Fibroblast of skin of scalp (primary cell): Measurements from ENCODE around the gene DRD1.
"Not testable (repeated sequence)": the region's sequence is repeated elsewhere in the genome, so short reads cannot be mapped to it uniquely, and the experiment has no call there.

ENCODE experiments used
- DNase-seq: peaks from one replicate; pipeline ENCODE4 v3.0.0-alpha.2; 2013

The DRD1 gene

GRCh38 chr5:175467983-175468690 lies 24.2 kb upstream of the DRD1 start:
- no peak for DNase-seq

GRCh38 chr5:175466700-175467318 lies 22.8 kb upstream of the DRD1 start:
- DNase-seq = no peak

- no peak for DNase-seq
Measured at GRCh38 chr5:175465282-175465681, 21.3 kb upstream of the DRD1 start.

DNA sequence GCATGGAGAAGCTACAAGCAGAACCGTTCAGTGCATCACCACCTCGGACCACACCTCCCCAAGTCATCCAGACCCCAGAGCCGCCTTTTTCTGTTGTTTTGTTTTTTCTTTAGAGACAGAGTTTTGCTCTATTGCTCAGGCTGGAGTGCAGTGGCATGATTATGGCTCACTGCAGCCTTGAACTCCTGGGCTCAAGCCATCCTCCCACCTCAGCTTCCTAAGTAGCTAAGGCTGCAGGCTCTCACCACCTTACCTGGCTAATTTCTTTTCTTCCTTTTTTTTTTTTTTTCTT lies 20.9 kb upstream of the DRD1 start:
- no peak for DNase-seq

DNA sequence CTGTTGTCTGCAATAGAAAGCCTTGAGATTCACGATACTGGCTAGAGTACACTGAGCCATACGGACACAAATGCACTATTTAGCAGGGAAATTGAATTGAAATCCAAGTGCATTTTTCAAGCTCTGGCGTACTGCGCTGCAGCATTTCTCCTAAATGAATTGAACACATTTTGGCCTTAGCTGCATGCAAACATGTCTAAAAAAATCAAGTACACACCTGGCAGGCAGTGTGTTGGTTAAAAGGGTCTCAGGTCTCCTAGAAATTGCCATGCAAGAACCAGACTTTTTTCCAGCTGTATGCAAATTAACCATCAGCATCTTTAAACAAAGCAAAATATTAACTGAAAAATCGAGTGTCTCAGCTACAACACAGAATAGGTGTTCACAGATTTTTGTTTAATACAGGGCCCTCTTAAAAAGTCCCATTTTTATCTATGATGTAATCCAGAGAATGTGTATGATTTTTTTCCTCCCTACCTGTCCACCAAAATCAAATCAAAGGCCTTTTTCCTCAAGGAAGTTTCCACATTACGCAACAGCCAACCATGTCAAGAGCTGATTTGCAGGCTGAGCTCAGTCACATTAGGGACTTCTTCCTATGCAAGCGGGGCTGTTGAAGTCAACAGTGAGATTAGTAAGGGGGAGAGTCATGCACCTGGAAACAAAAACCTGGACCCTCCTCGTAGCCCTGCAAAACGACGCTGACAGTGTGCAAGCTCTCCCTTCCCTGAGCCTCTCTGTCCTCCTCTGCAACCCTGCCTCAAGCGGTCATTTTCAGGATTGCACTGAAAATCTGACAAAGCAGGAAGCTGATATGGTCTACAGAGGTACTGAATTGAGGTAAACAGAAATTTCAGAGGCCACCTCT lies 20.3 kb upstream of the DRD1 start:
- peak; percentile 19 for DNase-seq

DNA sequence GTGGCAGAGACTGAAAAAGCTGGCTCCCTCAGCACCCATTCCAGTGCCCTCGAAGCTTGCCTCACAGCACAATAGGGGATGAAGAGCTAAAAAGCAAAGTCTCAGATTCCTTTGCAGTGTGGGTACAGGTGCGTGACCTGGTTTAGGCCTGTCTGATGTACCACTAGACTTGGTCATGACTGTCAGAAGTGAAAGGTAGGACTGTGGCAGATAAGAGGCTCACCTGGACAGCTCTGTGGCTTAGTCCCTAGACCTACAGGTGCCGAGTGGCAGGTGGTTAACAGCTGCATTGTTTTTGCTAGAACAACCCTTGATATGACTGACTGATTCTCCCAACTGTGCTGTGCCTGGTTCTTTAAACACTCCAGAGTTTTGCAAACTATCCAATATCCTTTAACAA lies 19.7 kb upstream of the DRD1 start:
- no peak for DNase-seq

DNA sequence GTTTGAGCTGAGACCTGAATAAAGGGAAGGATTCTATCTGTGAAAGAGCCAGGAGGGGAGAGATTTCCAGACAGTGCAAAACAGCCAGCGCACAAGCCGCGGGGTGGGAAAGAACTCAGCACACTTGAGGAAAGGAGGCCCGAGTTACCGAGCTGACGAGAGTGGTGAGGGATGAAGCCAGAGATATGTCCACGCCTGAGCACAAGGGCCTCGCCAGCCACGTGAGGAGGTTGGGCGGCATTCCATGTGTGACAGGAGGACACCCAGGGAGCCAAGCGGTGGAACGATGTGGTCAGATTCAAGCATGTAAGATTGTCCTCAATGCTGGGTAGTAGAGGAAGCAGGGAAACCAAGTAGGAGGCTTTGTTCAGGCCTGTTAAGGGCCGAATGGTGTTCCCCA lies 17.4 kb upstream of the DRD1 start:
- no peak for DNase-seq

GRCh38 chr5:175460552-175460951 lies 16.6 kb upstream of the DRD1 start:
- DNase-seq = no peak

DNA sequence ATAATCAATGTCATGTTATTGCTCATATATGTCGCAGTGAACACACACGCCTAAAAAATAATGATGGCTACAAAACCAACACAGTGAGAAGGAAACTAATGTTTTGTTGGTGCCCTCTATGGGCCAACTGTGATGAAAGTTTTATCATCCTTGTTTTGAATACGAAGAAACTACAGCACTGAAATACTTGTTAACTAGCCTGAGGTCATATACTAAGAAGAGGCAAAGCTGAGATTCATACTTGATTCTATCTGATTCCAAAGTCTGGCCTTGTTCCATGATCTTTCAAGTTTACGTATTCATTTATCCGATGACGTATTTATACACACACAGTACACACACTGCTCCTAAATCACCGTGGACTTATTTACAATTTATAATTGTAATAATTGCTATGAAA lies 16.1 kb upstream of the DRD1 start:
- DNase-seq = peak; percentile 15

DNA sequence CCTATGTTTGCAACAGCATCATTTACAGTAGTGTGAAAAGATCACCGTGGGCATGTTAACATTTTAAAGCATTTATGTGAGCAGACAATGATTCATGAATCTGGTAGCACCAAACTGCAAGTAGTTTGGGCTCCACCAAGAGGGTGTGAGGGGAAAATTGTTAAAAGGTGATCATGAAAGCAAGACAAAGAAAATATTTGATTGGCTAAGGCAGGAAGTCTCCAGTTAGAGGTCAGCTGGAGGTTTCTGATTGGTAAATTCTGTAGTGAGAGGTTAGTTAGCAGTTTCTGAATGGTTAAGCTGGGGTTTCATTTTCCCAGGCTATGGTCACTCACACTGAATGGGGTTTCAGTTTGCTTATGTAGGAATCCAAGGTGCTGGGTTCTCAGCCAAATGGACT lies 13.5 kb upstream of the DRD1 start:
- no peak for DNase-seq

DNA sequence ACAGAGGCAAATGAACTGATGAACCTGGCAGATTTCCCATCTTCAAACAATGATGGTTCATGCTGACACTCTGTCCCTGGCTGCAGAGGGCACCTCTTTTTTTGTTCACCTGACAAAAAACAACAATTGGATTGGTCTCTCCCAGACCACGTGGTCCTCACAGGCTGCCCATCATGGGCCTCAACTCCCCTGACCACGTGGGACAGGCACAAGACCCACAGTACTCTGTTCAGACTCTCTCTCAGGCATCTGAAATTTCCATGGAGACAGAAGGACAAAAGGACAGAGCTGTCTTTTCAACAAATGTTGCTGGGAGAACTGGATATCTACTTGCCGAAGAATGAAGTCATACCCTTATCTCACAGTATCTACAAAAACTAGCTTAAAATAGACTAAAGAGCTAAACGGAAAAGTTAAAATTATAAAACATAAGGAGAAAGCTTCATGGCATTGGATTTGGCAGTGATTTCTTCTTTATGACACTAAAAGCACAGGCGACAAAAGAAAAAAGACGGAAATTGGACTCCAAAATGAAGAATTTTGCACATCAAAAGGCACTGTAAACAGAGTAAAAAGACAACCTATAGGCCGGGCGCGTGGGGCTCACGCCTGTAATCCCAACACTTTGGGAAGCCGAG lies 12.2 kb upstream of the DRD1 start:
- no peak for DNase-seq

DNA sequence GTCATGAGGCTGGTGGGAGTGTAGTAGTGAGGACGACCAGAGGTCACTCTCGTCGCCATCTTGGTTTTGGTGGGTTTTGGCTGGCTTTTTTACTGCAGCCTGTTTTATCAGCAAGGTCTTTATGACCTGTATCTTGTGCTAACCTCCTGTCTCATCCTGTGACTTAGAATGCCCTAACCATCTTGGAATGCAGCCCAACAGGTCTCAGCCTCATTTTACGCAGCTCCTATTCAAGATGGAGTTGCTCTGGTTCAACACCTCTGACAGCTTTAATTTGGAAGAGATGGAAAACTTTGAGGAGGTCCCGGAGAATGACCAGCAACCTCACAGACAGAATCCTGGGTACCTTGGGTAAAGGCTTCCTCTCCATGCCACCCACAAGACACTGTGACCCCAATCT lies 10.4 kb upstream of the DRD1 start:
- not testable (repeated sequence) for DNase-seq

GRCh38 chr5:175452166-175452565 lies 8.2 kb upstream of the DRD1 start:
- no peak for DNase-seq

- no peak for DNase-seq
Measured at GRCh38 chr5:175448276-175448675, 4.3 kb upstream of the DRD1 start.

- DNase-seq = no peak
Measured at GRCh38 chr5:175447571-175447970, 3.6 kb upstream of the DRD1 start.

- not testable (repeated sequence) for DNase-seq
Measured at GRCh38 chr5:175446378-175446777, 2.4 kb upstream of the DRD1 start.

- no peak for DNase-seq
Measured at GRCh38 chr5:175444905-175445456, 999 bp upstream of the DRD1 start.

DNA sequence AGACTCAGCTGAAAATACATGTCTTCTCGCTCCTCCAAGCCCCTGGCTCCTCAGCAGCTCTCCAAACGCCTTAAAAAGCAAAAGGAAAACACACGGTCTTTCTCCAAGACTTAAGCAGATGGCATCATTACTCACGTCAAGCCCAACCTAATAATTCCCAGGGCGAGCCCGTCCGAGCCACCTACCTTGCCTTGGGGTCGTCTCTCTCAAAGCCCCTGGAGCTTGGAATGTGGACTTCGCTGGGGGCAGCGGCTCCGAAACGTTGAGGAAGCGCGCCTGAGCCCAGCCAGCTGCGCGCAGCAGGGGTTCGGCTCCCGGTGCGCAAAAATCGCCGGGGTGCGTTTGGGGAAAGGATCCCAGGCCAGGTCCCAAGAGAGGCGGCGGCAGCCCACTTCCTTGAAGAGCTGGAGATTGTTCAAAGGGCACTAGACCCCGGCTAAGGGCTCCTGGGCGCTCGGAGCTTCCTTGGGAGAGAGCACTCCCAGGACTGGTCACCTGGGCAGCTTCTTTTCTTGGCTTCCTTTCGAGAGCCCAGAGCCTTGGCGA lies 395 bp downstream of the DRD1 start:
- no peak for DNase-seq

- no peak for DNase-seq
Measured at GRCh38 chr5:175438234-175438857, 5.6 kb downstream of the DRD1 start.

DNA sequence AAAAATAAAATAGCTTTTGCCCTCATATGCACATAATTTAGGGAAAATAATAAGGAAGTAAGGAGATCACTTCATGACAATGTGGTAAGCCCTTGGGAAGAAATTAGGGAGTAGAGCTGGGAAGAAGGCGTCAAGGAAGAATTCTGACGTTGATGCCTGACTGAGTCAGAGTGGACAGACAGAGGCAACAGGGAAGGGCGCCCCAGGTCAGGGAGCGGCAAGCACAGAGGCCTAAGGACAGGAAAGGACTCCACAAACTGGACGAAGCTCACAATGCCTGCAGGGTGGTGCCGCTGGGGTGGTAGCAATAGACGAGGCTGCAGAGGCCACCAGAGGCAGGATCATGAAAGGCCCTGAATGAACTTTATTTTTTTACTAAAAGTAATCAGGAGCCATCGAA lies 7.6 kb downstream of the DRD1 start:
- no peak for DNase-seq

- no peak for DNase-seq
Measured at GRCh38 chr5:175434800-175435199, 9.2 kb downstream of the DRD1 start.

DNA sequence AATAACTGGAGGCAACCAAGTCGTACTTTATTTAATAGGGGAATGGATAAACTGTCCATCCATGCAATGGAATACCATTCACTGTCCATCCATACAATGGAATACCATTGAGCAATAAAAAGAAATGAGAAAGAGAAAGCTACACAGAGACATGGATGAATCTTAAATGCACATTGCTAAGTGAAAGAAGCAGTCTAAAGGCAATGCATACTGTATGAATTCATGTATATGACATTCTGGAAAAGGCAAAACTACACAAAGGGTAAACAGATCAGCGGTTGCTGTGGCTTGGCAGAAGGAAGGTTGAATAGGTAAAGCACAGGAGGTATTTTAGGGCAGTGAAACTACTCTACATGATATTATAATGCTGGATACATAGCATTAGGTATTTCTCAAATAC lies 16.2 kb downstream of the DRD1 start:
- no peak for DNase-seq
